AG09309 (cell line): ENCODE data around the gene SLC41A3.

Experiments used
- DNase-seq: peaks from one replicate; pipeline ENCODE4 v3.0.0-alpha.2; 2010; ENCODE audit warnings: low read depth
- H3K4me3 ChIP-seq: 2 replicates; pipeline ENCODE4 v1.5.1; 2011; ENCODE audit warnings: mild to moderate bottlenecking, low read depth, low read length, moderate library complexity; ENCODE audit not compliant: control insufficient read depth
- CTCF ChIP-seq: IDR thresholded peaks from 2 replicates; pipeline ENCODE4 v1.5.1; 2011; ENCODE audit warnings: mild to moderate bottlenecking, low read depth, low read length, inconsistent platforms; ENCODE audit not compliant: insufficient read depth, control insufficient read depth; ENCODE audit errors: missing control alignments

SLC41A3 gene

GRCh38 chr3:126114443-126115386 lies 30.8 kb upstream of the SLC41A3 start:
- no peak for DNase-seq

GRCh38 chr3:126113733-126114442 lies 30.0 kb upstream of the SLC41A3 start:
- no peak overlapping the region for H3K4me3 ChIP-seq
- TF ChIP-seq CTCF: peak; percentile 35
- DNase-seq: no peak

More at GRCh38 chr3:126114443-126115386, 30.8 kb upstream of the SLC41A3 start:
- no peak for TF ChIP-seq CTCF
- no peak overlapping the region for H3K4me3 ChIP-seq

- H3K4me3 ChIP-seq: no peak overlapping the region
- no peak for DNase-seq
- no peak for TF ChIP-seq CTCF
Observed at GRCh38 chr3:126113238-126113555, 29.3 kb upstream of the SLC41A3 start.

GRCh38 chr3:126112531-126113237 lies 28.8 kb upstream of the SLC41A3 start:
- no peak for TF ChIP-seq CTCF
- no peak overlapping the region for H3K4me3 ChIP-seq
- DNase-seq: no peak

GRCh38 chr3:126111566-126112475 lies 27.9 kb upstream of the SLC41A3 start:
- DNase-seq: no peak
- TF ChIP-seq CTCF: no peak
- no peak overlapping the region for H3K4me3 ChIP-seq

- no peak for TF ChIP-seq CTCF
Observed at GRCh38 chr3:126111126-126111551, 27.2 kb upstream of the SLC41A3 start.

More at GRCh38 chr3:126111126-126111551, 27.2 kb upstream of the SLC41A3 start:
- H3K4me3 ChIP-seq: no peak overlapping the region
- no peak for DNase-seq
